Esophagus muscularis mucosa (tissue), 4 donors: ENCODE results near the gene NR2C2AP. TPM values are rescaled to one million over a fixed set of nuclear protein-coding genes. Genes with fewer than 3 reads are reported as not detected.

Source experiments
- DNase-seq: peaks from one replicate; pipeline ENCODE4 v3.0.0-alpha.2; 2017; ENCODE audit errors: extremely low spot score
- H3K27ac ChIP-seq, 4 donors: fragments of 200-600 bp; sonication (generic); replicated peaks in 1 of 4; 1 replicate in 3 of 4; 2 replicates in 1 of 4; pipeline ENCODE4 v1.5.1; 2016 to 2019; ENCODE audit warnings: mild to moderate bottlenecking in 1 of 4
- H3K27me3 ChIP-seq, 4 donors: fragments of 200-600 bp; sonication (generic); one replicate each; pipeline versions ENCODE4 v1.5.1 to v1.6.0; 2016 to 2019
- H3K36me3 ChIP-seq, 4 donors: fragments of 200-600 bp; sonication (generic); one replicate each; pipeline ENCODE4 v1.5.1; 2016 to 2019
- H3K4me1 ChIP-seq, 4 donors: fragments of 200-600 bp; sonication (generic); one replicate each; pipeline ENCODE4 v1.5.1; 2016 to 2019
- H3K4me3 ChIP-seq, 4 donors: fragments of 200-600 bp; sonication (generic); 1 replicate in 2 of 4; 2 replicates in 2 of 4; pipeline ENCODE4 v1.5.1; 2016 to 2019; ENCODE audit warnings: mild to moderate bottlenecking in 4 of 4, moderate library complexity in 1 of 4
- H3K9me3 ChIP-seq, 4 donors: fragments of 200-600 bp; sonication (generic); 1 replicate in 3 of 4; 2 replicates in 1 of 4; pipeline ENCODE4 v1.5.1; 2016 to 2019
- EP300 ChIP-seq: sonication (generic); formaldehyde crosslinking; IDR thresholded peaks from one replicate; pipeline ENCODE4 v1.6.1; 2017; ENCODE audit warnings: antibody characterized with exemption
- POLR2A ChIP-seq: fragments of 450-650 bp; IDR thresholded peaks from one replicate; pipeline ENCODE4 v1.6.1; 2017; ENCODE audit warnings: antibody characterized with exemption, moderate library complexity, mild to moderate bottlenecking, low read depth
- POLR2AphosphoS5 ChIP-seq, 2 donors: sonication (generic); formaldehyde crosslinking; IDR thresholded peaks; one replicate each; pipeline ENCODE4 v1.6.1; 2017; ENCODE audit warnings: antibody characterized with exemption in 2 of 2
- WGBS: methylation state at CpG from one replicate; pipeline ENCODE4 v1.1.5; 2018; 5-methylcytosine and 5-hydroxymethylcytosine counted together
- intact Hi-C: fragments of 100-400 bp; cut with DNase I; formaldehyde crosslinking; loops from one replicate; pipeline ENCODE4 v1.15.1; 2023
- total RNA-seq, 4 donors: library from RNA; depleted of rRNA; stranded (reverse); fragments of >200 nt; gene quantifications; one replicate each; pipeline versions ENCODE4 v1.1.0 to v1.2.1, GENCODE V29; 2016
- TF ChIP-seq, protein P1 (sequence below), 3 experiments: fragments of 200-600 bp in 2 of 3; fragments of 450-650 bp in 1 of 3; sonication (generic) in 2 of 3; IDR thresholded peaks; one replicate each; pipeline ENCODE4 v1.5.1; 2017 to 2019; ENCODE audit warnings: antibody characterized with exemption in 3 of 3, mild to moderate bottlenecking in 2 of 3, moderate library complexity in 1 of 3

Gene NR2C2AP
- total RNA-seq, 4 donors from 2014 or later, result 10.0 to 18.0 (median 16.5) TPM

DNA sequence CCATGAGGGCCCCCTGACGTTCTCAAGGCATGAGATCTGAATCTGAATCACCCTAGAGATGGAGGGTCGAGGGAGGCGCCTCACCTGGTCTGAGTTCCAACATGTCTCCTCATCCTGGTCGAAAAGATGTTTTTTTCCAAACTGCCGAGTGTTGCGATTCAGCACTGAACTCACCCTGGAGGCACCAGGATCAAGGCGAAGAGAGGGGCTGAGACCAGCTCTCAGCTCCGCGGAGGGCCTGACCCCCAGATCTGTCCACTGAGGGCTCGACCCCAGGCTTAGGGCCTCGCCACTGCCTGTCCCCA, 555 bp downstream of the NR2C2AP start:
- peak overlapping the region; percentile 61 to 79 (median 70) for H3K4me3 ChIP-seq
- no peak for DNase-seq
- no peaks in the 10 kb centered on the region for H3K9me3 ChIP-seq
- H3K27me3 ChIP-seq, result peaks cover 0 to 18% (median 0%) of the 10 kb centered on the region in 4 donors
- intact Hi-C loops, result no loop called here
- 13% methylated on average over 3 of the region's 11 CpGs for WGBS
- peaks cover 8 to 21% (median 16%) of the 10 kb centered on the region in 4 donors for H3K4me1 ChIP-seq
- no peak for TF ChIP-seq POLR2A
- TF ChIP-seq EP300, result no peak
- TF ChIP-seq, protein P1, sequence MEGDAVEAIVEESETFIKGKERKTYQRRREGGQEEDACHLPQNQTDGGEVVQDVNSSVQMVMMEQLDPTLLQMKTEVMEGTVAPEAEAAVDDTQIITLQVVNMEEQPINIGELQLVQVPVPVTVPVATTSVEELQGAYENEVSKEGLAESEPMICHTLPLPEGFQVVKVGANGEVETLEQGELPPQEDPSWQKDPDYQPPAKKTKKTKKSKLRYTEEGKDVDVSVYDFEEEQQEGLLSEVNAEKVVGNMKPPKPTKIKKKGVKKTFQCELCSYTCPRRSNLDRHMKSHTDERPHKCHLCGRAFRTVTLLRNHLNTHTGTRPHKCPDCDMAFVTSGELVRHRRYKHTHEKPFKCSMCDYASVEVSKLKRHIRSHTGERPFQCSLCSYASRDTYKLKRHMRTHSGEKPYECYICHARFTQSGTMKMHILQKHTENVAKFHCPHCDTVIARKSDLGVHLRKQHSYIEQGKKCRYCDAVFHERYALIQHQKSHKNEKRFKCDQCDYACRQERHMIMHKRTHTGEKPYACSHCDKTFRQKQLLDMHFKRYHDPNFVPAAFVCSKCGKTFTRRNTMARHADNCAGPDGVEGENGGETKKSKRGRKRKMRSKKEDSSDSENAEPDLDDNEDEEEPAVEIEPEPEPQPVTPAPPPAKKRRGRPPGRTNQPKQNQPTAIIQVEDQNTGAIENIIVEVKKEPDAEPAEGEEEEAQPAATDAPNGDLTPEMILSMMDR (IDR thresholded peaks at IDR 0.05), result no peak
- TF ChIP-seq POLR2AphosphoS5 (IDR thresholded peaks at IDR 0.05), result no peak
- peaks cover 10 to 41% (median 32%) of the 10 kb centered on the region in 4 donors for H3K36me3 ChIP-seq
- H3K27ac ChIP-seq, result peak overlapping the region; percentile 74 to 86 (median 78)

- peaks cover 0 to 11% (median 0%) of the 10 kb centered on the region in 4 donors for H3K27me3 ChIP-seq
- H3K36me3 ChIP-seq, result peaks cover 17 to 48% (median 39%) of the 10 kb centered on the region in 4 donors
- TF ChIP-seq POLR2AphosphoS5 (IDR thresholded peaks at IDR 0.05) (no peak), POLR2A (no peak), EP300 (no peak)
- TF ChIP-seq, protein P1 (IDR thresholded peaks at IDR 0.05), result no peak
- peak overlapping the region; percentile 61 to 79 (median 70) for H3K4me3 ChIP-seq
- WGBS, result 76% methylated on average over 17 of the region's 19 CpGs
- peak overlapping the region; percentile 74 to 86 (median 78) for H3K27ac ChIP-seq
- H3K9me3 ChIP-seq, result no peaks in the 10 kb centered on the region
- H3K4me1 ChIP-seq, result peaks cover 8 to 21% (median 16%) of the 10 kb centered on the region in 4 donors
- DNase-seq, result no peak
- intact Hi-C loops, result no loop called here
These were observed 1.2 kb downstream of the NR2C2AP start for GRCh38 chr19:19201697-19202630.

DNA sequence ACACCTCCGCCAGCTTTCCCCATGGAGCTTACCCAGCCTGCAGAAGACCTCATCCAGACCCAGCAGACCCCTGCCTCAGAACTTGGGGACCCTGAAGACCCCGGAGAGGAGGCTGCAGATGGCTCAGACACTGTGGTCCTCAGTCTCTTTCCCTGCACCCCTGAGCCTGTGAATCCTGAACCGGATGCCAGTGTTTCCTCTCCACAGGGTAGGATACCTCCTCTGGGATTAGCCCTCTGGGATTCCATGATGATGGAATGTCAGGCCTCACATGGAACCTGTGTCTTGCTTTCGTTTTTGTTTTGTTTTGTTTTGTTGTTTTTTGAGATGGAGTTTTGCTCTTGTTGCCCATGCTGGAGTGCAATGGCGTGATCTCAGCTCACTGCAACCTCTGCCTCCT, 9.3 kb downstream of the NR2C2AP start:
- DNase-seq, result no peak
- H3K9me3 ChIP-seq, result no peaks in the 10 kb centered on the region
- H3K4me1 ChIP-seq, result peaks cover 45 to 53% (median 47%) of the 10 kb centered on the region in 4 donors
- peak overlapping the region in 3 of 4 donors; percentile 10 to 95 (median 80) for H3K4me3 ChIP-seq
- H3K27me3 ChIP-seq, result no peaks in the 10 kb centered on the region
- TF ChIP-seq EP300, result no peak
- no peak for TF ChIP-seq POLR2AphosphoS5 (IDR thresholded peaks at IDR 0.05)
- intact Hi-C loops, result loop anchor here (10.0 kb wide), 1 partner anchor 121 kb away; no protein-coding TSS in a partner anchor
- peaks cover 21 to 36% (median 35%) of the 10 kb centered on the region in 4 donors for H3K36me3 ChIP-seq
- H3K27ac ChIP-seq, result no peak overlapping the region
- WGBS, result 80% methylated on average over 5 of the region's 5 CpGs

GRCh38 chr19:19192910-19193423, 10.2 kb downstream of the NR2C2AP start:
- peak overlapping the region; percentile 98 to 100 (median 98) for H3K27ac ChIP-seq
- H3K9me3 ChIP-seq, result no peaks in the 10 kb centered on the region
- intact Hi-C loops, result loop anchor here (10.0 kb wide), 1 partner anchor 122 kb away; no protein-coding TSS in a partner anchor
- peaks cover 13 to 31% (median 26%) of the 10 kb centered on the region in 4 donors for H3K36me3 ChIP-seq
- peaks cover 45 to 62% (median 53%) of the 10 kb centered on the region in 4 donors for H3K4me1 ChIP-seq
- no peaks in the 10 kb centered on the region for H3K27me3 ChIP-seq
- DNase-seq, result no peak
- WGBS, result under 1% methylated on average over 16 of the region's 22 CpGs
- TF ChIP-seq POLR2AphosphoS5 (IDR thresholded peaks at IDR 0.05) (no peak), POLR2A (no peak), EP300 (no peak)
- TF ChIP-seq, protein P1 (IDR thresholded peaks at IDR 0.05), result no peak
- H3K4me3 ChIP-seq, result peak overlapping the region; percentile 75 to 95 (median 82)
